GM12878 (cell line): Measurements from ENCODE around the gene SLC22A6. TPM values are rescaled to one million over a fixed set of nuclear protein-coding genes. Genes with fewer than 3 reads are reported as not detected.

ENCODE experiments used
- ATAC-seq: fragments of 200-7000 bp; cut with Tn5 transposase; 3 replicates; pipeline ENCODE4 v1.9.1; 2020; ENCODE audit warnings: mild to moderate bottlenecking, moderate library complexity
- BruUV-seq: library from RNA; stranded (reverse); fragments of 400-500 nt; replicated peaks from 2 replicates; lab custom pipeline; 2021; lab: Mats Ljungman, UMichigan
- CTCF ChIA-PET: fragments of 300-600 bp; sonication (Branson Sonifier 250); formaldehyde crosslinking; extraction: SDS; loops from one replicate; lab custom pipeline; 2021; ENCODE audit warnings: inconsistent platforms; lab: Yijun Ruan, JAX
- POLR2A ChIA-PET: fragments of 350-600 bp; formaldehyde crosslinking; extraction: SDS; loops from one replicate; lab custom pipeline; 2021; ENCODE audit warnings: inconsistent platforms; lab: Charles Lee
- RAD21 ChIA-PET: fragments of 300-600 bp; sonication (Branson Sonifier 250); formaldehyde crosslinking; loops from one replicate; lab custom pipeline; 2023; ENCODE audit warnings: antibody characterized with exemption; ENCODE audit not compliant: unreplicated experiment; lab: Charles Lee
- SMC1A ChIA-PET: fragments of 300-600 bp; sonication (Branson Sonifier 250); formaldehyde crosslinking; loops from one replicate; lab custom pipeline; 2023; ENCODE audit not compliant: unreplicated experiment, uncharacterized antibody; lab: Charles Lee
- DNase-seq: peaks from one replicate; pipeline ENCODE4 v3.0.0-alpha.2; 2011; ENCODE audit warnings: low read depth, low spot score
- FAIRE-seq: peaks from 3 replicates; lab custom pipeline; 2011; peaks lifted over from hg19 to GRCh38; lab: Jason Lieb, UNC
- H2AFZ ChIP-seq: 2 replicates; pipeline ENCODE4 v1.6.0; 2011; ENCODE audit warnings: low read depth, low read length, control low read depth; ENCODE audit not compliant: control insufficient read depth
- H3K27ac ChIP-seq: 2 replicates; pipeline ENCODE4 v1.5.1; 2011; ENCODE audit warnings: control low read depth; ENCODE audit not compliant: control insufficient read depth, insufficient read depth
- H3K27me3 ChIP-seq, 2 experiments: replicated peaks in 1 of 2; 2 replicates each; pipeline versions ENCODE4 v1.6.0 to v1.6.1; 2011; ENCODE audit warnings: low read length in 1 of 2; ENCODE audit not compliant: control insufficient read depth in 2 of 2, insufficient read depth in 2 of 2
- H3K36me3 ChIP-seq, 2 experiments: 2 replicates each; pipeline ENCODE4 v1.5.1; 2011; ENCODE audit warnings: low read length in 1 of 2; ENCODE audit not compliant: control insufficient read depth in 2 of 2, insufficient read depth in 2 of 2
- H3K4me1 ChIP-seq: 2 replicates; pipeline ENCODE4 v1.6.1; 2011; ENCODE audit warnings: mild to moderate bottlenecking, low read length, moderate library complexity, mixed read lengths; ENCODE audit not compliant: control insufficient read depth, insufficient read depth
- H3K4me2 ChIP-seq: 2 replicates; pipeline ENCODE4 v1.6.0; 2011; ENCODE audit warnings: control low read depth; ENCODE audit not compliant: control insufficient read depth, insufficient read depth
- H3K4me3 ChIP-seq: fragments of 200-600 bp; sonication (generic); 2 replicates; pipeline ENCODE4 v1.5.1; 2016
- H3K79me2 ChIP-seq: 2 replicates; pipeline ENCODE4 v1.6.0; 2011; ENCODE audit warnings: low read length; ENCODE audit not compliant: control insufficient read depth, insufficient read depth
- H3K9ac ChIP-seq: 2 replicates; pipeline ENCODE4 v1.8.0; 2011; ENCODE audit warnings: low read length, control low read depth, mixed read lengths; ENCODE audit not compliant: control insufficient read depth, insufficient read depth
- H3K9me3 ChIP-seq: replicated peaks from 3 replicates; pipeline ENCODE4 v1.5.1; 2011; ENCODE audit warnings: mild to moderate bottlenecking, low read length; ENCODE audit not compliant: control insufficient read depth, insufficient read depth
- H4K20me1 ChIP-seq: 2 replicates; pipeline ENCODE4 v1.6.0; 2011; ENCODE audit not compliant: control insufficient read depth, insufficient read depth
- CBFB ChIP-seq: IDR thresholded peaks from 2 replicates; pipeline ENCODE4 v1.6.1; 2016; ENCODE audit warnings: antibody characterized with exemption, low read depth
- HSF1 ChIP-seq: fragments of 150-350 bp; IDR thresholded peaks from 2 replicates; pipeline ENCODE4 v1.6.1; 2014; ENCODE audit warnings: mild to moderate bottlenecking, low read depth, low read length
- MTA3 ChIP-seq: IDR thresholded peaks from 2 replicates; pipeline ENCODE4 v1.6.1; 2012; ENCODE audit warnings: low read length, inconsistent platforms, borderline replicate concordance
- NRF1 ChIP-seq: conservative IDR thresholded peaks from 2 replicates; pipeline ENCODE4 v1.6.1; 2011; ENCODE audit warnings: mild to moderate bottlenecking, low read depth, low read length, improper control_type of control experiment
- RELB ChIP-seq: fragments of 450-650 bp; IDR thresholded peaks from 2 replicates; pipeline ENCODE4 v1.6.1; 2017; ENCODE audit warnings: low read depth, mild to moderate bottlenecking, moderate library complexity
- REST ChIP-seq: IDR thresholded peaks from 2 replicates; pipeline ENCODE4 v1.6.1; 2012; ENCODE audit warnings: mild to moderate bottlenecking, low read depth, low read length
- SMC3 ChIP-seq: IDR thresholded peaks from 2 replicates; pipeline ENCODE4 v1.6.1; 2011; ENCODE audit warnings: low read length, improper control_type of control experiment, borderline replicate concordance
- ZBTB11 ChIP-seq: fragments of 450-650 bp; formaldehyde crosslinking; IDR thresholded peaks from 2 replicates; pipeline ENCODE4 v1.5.0; 2022; ENCODE audit warnings: mild to moderate bottlenecking, missing genetic modification characterization
- WGBS: methylation state at CpG from one replicate; pipeline ENCODE4 v1.1.6; 2016; ENCODE audit warnings: low lambda C conversion rate; ENCODE audit not compliant: insufficient replicate concordance, insufficient coverage; ENCODE audit errors: missing lambda C conversion rate; 5-methylcytosine and 5-hydroxymethylcytosine counted together
- in situ Hi-C: fragments of 300-500 bp; cut with MboI; formaldehyde crosslinking; loops from 9 replicates; pipeline ENCODE4 v1.14.3; 2018; ENCODE audit warnings: mixed read lengths
- intact Hi-C: fragments of 100-400 bp; cut with micrococcal nuclease; formaldehyde crosslinking; loops from one replicate; pipeline ENCODE4 v1.14.2; 2022; ENCODE audit not compliant: unreplicated experiment
- polyA plus RNA-seq, 11 experiments: library from polyadenylated mRNA; depleted of rRNA in 4 of 11; unstranded in 6 of 11; stranded (reverse) in 5 of 11; fragments of >200 nt; fragmentation: Nextera tagmentation in 4 of 11; fragmentation: Illumina TruSeq in 1 of 11; extraction: Ambion mirVana in 4 of 11; extraction: Trizol in 1 of 11; gene quantifications; 1 replicate in 1 of 11; 2 replicates in 10 of 11; pipeline versions ENCODE4 v1.2.1 to v1.2.3, GENCODE V29; 2011 to 2016; ENCODE audit warnings: inconsistent platforms in 2 of 11, missing spikeins in 2 of 11, low read depth in 1 of 11
- total RNA-seq, 4 experiments: library from RNA; depleted of rRNA in 3 of 4; stranded (reverse); fragments of >200 nt in 3 of 4; fragmentation: Illumina TruSeq in 1 of 4; extraction: Trizol in 1 of 4; gene quantifications; 2 replicates each; pipeline versions ENCODE4 v1.2.1 to v1.2.3, GENCODE V29; 2013 to 2021

SLC22A6 gene
- total and polyA plus RNA-seq, 10 of the 15 experiments (the other 5 are each of a cell fraction or from before 2014, with no cell fraction given) = not detected

GRCh38 chr11:62981743-62982142, 3.0 kb downstream of the SLC22A6 start:
- FAIRE-seq (no peak), ATAC-seq (no peak), DNase-seq (no peak)
- RAD21 ChIA-PET = no interaction called here
- H3K4me3 ChIP-seq = no peak overlapping the region
- SMC1A ChIA-PET = no interaction called here
- POLR2A ChIA-PET = no interaction called here
- H3K27ac ChIP-seq = no peak overlapping the region
- 26% methylated on average over 7 of the region's 7 CpGs for WGBS
- no peaks in the 10 kb centered on the region; a peak in 1 of 4 replicates for H3K27me3 ChIP-seq
- H3K4me2 ChIP-seq = no peak overlapping the region
- no peaks in the 10 kb centered on the region for H3K9me3 ChIP-seq
- intact Hi-C loops (no loop called here), in situ Hi-C loops (no loop called here)
- H3K79me2 ChIP-seq = no peaks in the 10 kb centered on the region
- BruUV-seq = no TSS peak
- TF ChIP-seq ZBTB11 (CRISPR knock-in tag) (no peak), REST (no peak), HSF1 (no peak), CBFB (no peak), RELB (no peak), SMC3 (no peak), NRF1 (no peak), MTA3 (no peak)
- no peak overlapping the region for H3K9ac ChIP-seq
- CTCF ChIA-PET = interaction anchor here (1.3 kb wide), 1 partner anchor 76 kb away, joined by 6 read pairs; no protein-coding TSS in a partner anchor
- H3K36me3 ChIP-seq = no peaks in the 10 kb centered on the region
- no peaks in the 10 kb centered on the region for H4K20me1 ChIP-seq
- no peak overlapping the region for H2AFZ ChIP-seq
- H3K4me1 ChIP-seq = no peaks in the 10 kb centered on the region
